ENCODE results near the gene CPPED1. TPM values are rescaled to one million over a fixed set of nuclear protein-coding genes. Genes with fewer than 3 reads are reported as not detected.

CPPED1 gene
- total and polyA plus RNA-seq, 10 of the 15 experiments (the other 5 are each of a cell fraction or from before 2014, with no cell fraction given) = 7.1 to 39.0 (median 16.0) TPM

- no peak overlapping the region for H3K4me2 ChIP-seq (ENCODE audit: control insufficient read depth, insufficient read depth)
- SMC1A ChIA-PET (ENCODE audit: uncharacterized antibody, unreplicated experiment) = no interaction called here
- POLR2A ChIA-PET = interaction anchor here (0.6 kb wide), 1 partner anchor 337 kb away, joined by 6 read pairs; no protein-coding TSS in a partner anchor
- no peak overlapping the region for H3K4me3 ChIP-seq
- H2AFZ ChIP-seq (ENCODE audit: control insufficient read depth, low read depth, low read length) = no peak overlapping the region
- no peak overlapping the region for H3K27ac ChIP-seq (ENCODE audit: control insufficient read depth, insufficient read depth)
- BruUV-seq (replicated peaks) = no TSS peak
- DNase-seq (ENCODE audit: low read depth, low spot score) (no peak), ATAC-seq (no peak), FAIRE-seq (no peak)
- no peaks in the 10 kb centered on the region for H4K20me1 ChIP-seq (ENCODE audit: control insufficient read depth, insufficient read depth)
- CTCF ChIA-PET = no interaction called here
- H3K9me3 ChIP-seq (replicated peaks; ENCODE audit: control insufficient read depth, insufficient read depth, low read length) = no peaks in the 10 kb centered on the region; the same call in 2 of the 3 replicates
- intact Hi-C loops (cut with micrococcal nuclease; ENCODE audit: unreplicated experiment) (no loop called here), in situ Hi-C loops (cut with MboI) (no loop called here)
- no peaks in the 10 kb centered on the region for H3K27me3 ChIP-seq (replicated peaks in 1 of 2; ENCODE audit: control insufficient read depth in 2 of 2, insufficient read depth in 2 of 2, low read length in 1 of 2)
- no peaks in the 10 kb centered on the region for H3K4me1 ChIP-seq (ENCODE audit: control insufficient read depth, insufficient read depth, low read length)
- no peaks in the 10 kb centered on the region for H3K79me2 ChIP-seq (ENCODE audit: control insufficient read depth, insufficient read depth, low read length)
- 97% methylated on average over 4 of the region's 4 CpGs for WGBS (ENCODE audit: insufficient coverage, insufficient replicate concordance, low lambda C conversion rate, missing lambda C conversion rate)
- H3K36me3 ChIP-seq (ENCODE audit: control insufficient read depth in 2 of 2, insufficient read depth in 2 of 2, low read length in 1 of 2) = peaks cover 0 to 4% of the 10 kb centered on the region in 2 experiments; a peak in 2 of 4 replicates
- no peak for TF ChIP-seq NFYB (IDR thresholded peaks at IDR 0.05; ENCODE audit: insufficient read depth, low read depth, low read length)
- TF ChIP-seq ASH2L (IDR thresholded peaks at IDR 0.05; ENCODE audit: borderline replicate concordance, low read depth) = no peak
- TF ChIP-seq ZNF384 (IDR thresholded peaks at IDR 0.05; ENCODE audit: borderline replicate concordance, low read depth, low read length) = no peak
- no peak for TF ChIP-seq CHD4 (IDR thresholded peaks at IDR 0.05)
- TF ChIP-seq EP300 (IDR thresholded peaks at IDR 0.05; ENCODE audit: borderline replicate concordance in 1 of 2, control insufficient read depth in 1 of 2, low read depth in 2 of 2, low read length in 2 of 2) = no peak
- no peak for TF ChIP-seq KLF5 (IDR thresholded peaks at IDR 0.05; ENCODE audit: partially characterized antibody)
- no peak for TF ChIP-seq CEBPB (IDR thresholded peaks at IDR 0.05; ENCODE audit: borderline replicate concordance in 1 of 2, low read depth in 2 of 2, low read length in 2 of 2)
- TF ChIP-seq HDAC2 (IDR thresholded peaks at IDR 0.05) = no peak
- RAD21 ChIA-PET (ENCODE audit: unreplicated experiment) = no interaction called here
- H3K9ac ChIP-seq (ENCODE audit: control insufficient read depth, insufficient read depth, low read length) = no peak overlapping the region
Measured at GRCh38 chr16:12775656-12776236, 27.9 kb downstream of the CPPED1 start.
